BJ (cell line): ENCODE results near the gene MSTN. TPM values are rescaled to one million over a fixed set of nuclear protein-coding genes. Genes with fewer than 3 reads are reported as not detected.
"Not testable (repeated sequence)": the region's sequence is repeated elsewhere in the genome, so short reads cannot be mapped to it uniquely, and the experiment has no call there.

Experiments used
- CTCF ChIA-PET: fragments of 350-600 bp; formaldehyde crosslinking; extraction: SDS; loops from one replicate; lab custom pipeline; 2021; ENCODE audit warnings: antibody characterized with exemption, inconsistent platforms; lab: Yijun Ruan, JAX
- POLR2A ChIA-PET: fragments of 300-600 bp; sonication (Branson Sonifier 250); formaldehyde crosslinking; extraction: SDS; loops from one replicate; lab custom pipeline; 2021; ENCODE audit warnings: antibody characterized with exemption; lab: Charles Lee
- DNase-seq: peaks from one replicate; pipeline ENCODE4 v3.0.0-alpha.2; 2011; ENCODE audit warnings: low read depth
- H3K27me3 ChIP-seq: 2 replicates; pipeline ENCODE4 v1.6.0; 2011; ENCODE audit warnings: low read length; ENCODE audit not compliant: control insufficient read depth, insufficient read depth
- H3K36me3 ChIP-seq: 2 replicates; pipeline ENCODE4 v1.5.1; 2011; ENCODE audit warnings: low read length; ENCODE audit not compliant: control insufficient read depth, insufficient read depth
- H3K4me3 ChIP-seq: 2 replicates; pipeline ENCODE4 v1.5.1; 2011; ENCODE audit warnings: low read depth, mild to moderate bottlenecking, control low read depth, low read length
- polyA plus RNA-seq: library from polyadenylated mRNA; depleted of rRNA; stranded (reverse); fragments of >200 nt; gene quantifications from 2 replicates; pipeline ENCODE4 v1.2.3, GENCODE V29; 2011
- TF ChIP-seq, protein P1 (sequence below): IDR thresholded peaks from 2 replicates; pipeline ENCODE4 v1.5.1; 2011; ENCODE audit warnings: low read depth, mild to moderate bottlenecking, control low read depth, inconsistent platforms, low read length, moderate library complexity; ENCODE audit not compliant: insufficient read depth

Gene MSTN
- polyA plus RNA-seq, 1 experiment: not detected

DNA sequence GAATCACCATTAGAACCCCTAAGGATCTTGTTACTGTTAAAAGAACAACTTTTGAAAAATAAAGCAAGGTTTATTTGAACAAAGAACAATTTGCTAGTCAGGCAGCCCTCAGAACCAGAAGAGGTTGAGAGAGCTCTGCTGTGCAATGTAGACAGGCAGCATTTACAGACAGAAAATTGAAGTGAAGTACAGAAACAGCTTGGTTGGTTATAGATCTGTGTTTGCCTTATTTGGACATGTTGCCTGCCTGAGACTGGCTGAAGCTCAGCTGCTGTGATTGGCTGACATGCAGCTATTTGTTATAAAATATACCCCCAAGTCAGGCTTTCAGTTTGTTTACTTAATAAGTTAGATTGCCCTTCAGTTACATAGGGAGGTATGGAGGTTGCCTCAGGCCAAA is 12.5 kb downstream of the MSTN start:
- ChIA-PET CTCF (interaction anchor here (1.0 to 1.1 kb wide), 2 partner anchors 19 to 21 kb away, joined by 3 to 4 read pairs; no protein-coding TSS in a partner anchor), POLR2A (no interaction called here)
- Histone ChIP-seq H3K36me3 (no peaks in the 10 kb centered on the region), H3K27me3 (no peaks in the 10 kb centered on the region), H3K4me3 (no peak overlapping the region)
- DNase-seq: no peak
- TF ChIP-seq, protein P1, sequence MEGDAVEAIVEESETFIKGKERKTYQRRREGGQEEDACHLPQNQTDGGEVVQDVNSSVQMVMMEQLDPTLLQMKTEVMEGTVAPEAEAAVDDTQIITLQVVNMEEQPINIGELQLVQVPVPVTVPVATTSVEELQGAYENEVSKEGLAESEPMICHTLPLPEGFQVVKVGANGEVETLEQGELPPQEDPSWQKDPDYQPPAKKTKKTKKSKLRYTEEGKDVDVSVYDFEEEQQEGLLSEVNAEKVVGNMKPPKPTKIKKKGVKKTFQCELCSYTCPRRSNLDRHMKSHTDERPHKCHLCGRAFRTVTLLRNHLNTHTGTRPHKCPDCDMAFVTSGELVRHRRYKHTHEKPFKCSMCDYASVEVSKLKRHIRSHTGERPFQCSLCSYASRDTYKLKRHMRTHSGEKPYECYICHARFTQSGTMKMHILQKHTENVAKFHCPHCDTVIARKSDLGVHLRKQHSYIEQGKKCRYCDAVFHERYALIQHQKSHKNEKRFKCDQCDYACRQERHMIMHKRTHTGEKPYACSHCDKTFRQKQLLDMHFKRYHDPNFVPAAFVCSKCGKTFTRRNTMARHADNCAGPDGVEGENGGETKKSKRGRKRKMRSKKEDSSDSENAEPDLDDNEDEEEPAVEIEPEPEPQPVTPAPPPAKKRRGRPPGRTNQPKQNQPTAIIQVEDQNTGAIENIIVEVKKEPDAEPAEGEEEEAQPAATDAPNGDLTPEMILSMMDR: no peak

DNA sequence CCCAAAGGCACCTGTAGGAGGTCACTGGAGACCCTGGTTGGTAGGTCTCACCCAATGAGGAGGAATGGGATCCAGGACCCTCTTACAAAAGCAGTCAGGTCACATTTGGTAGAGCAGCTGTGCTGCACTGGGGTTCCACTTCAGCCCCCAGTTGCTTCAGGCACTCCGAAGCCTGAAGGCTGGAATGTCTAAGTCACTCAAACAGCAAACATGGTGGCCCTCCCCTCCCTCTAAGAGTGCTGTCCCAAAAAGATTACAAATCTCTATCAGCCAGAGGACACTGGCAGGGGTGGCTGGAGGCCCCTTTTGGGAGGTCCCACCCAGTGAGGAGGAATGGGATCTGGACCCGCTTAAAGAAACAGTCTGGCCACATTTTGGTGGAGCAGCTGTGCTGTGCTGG is 17.7 kb downstream of the MSTN start:
- Histone ChIP-seq H3K27me3 (no peaks in the 10 kb centered on the region), H3K4me3 (no peak overlapping the region), H3K36me3 (no peaks in the 10 kb centered on the region)
- TF ChIP-seq, protein P1: no peak
- DNase-seq: no peak
- ChIA-PET POLR2A (no interaction called here), CTCF (no interaction called here)

DNA sequence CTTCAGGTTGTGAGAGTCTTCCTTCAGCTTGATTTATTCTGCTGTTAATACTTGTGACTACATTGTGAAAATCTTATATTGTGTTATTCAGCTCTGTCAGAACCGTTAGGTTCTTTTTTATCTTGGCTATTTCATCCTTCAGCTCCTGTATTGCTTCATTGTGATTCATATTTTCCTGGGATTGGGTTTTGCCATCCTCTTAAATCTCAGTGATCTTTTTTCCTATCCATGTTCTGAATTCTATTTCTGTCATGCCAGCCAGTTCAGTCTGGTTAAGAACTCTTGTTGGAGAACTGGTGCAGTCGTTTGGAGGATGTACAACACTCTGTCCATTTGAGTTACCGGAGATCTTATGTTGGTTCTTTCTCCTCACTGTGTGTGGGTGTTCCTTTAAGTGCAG is 19.1 kb downstream of the MSTN start:
- CTCF ChIA-PET: interaction anchor here (0.8 to 1.0 kb wide), 2 partner anchors 9 to 19 kb away, joined by 4 read pairs; no protein-coding TSS in a partner anchor
- H3K36me3 ChIP-seq: no peaks in the 10 kb centered on the region
- POLR2A ChIA-PET: interaction anchor here (0.6 kb wide), 1 partner anchor 137 kb away, joined by 4 read pairs; no protein-coding TSS in a partner anchor
- no peak overlapping the region for H3K4me3 ChIP-seq
- H3K27me3 ChIP-seq: no peaks in the 10 kb centered on the region
- no peak for DNase-seq
- TF ChIP-seq, protein P1: no peak

DNA sequence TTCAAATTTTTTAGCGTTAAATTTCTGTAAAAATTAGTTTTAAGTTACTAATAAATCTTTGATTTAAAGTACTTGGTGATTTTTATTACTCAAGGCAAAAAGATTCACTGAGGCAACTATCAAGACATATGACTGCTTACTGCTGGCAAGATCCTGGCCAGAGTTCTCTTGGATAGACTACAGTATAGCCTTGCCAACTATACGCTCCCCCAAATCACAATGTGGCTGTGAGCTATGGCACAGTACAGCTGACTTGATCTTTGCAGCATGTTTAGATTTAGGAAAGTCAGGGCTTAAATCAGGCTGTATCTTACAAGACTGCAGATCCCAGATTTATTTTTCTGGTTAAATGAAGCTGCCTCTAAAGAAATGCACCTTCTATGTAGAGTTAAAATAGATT is 26.5 kb downstream of the MSTN start:
- H3K27me3 ChIP-seq: no peaks in the 10 kb centered on the region
- ChIA-PET CTCF (interaction anchor here (0.6 to 3.1 kb wide), 2 partner anchors 12 to 24 kb away, joined by 3 to 14 read pairs; no protein-coding TSS in a partner anchor), POLR2A (no interaction called here)
- no peaks in the 10 kb centered on the region for H3K36me3 ChIP-seq
- no peak overlapping the region for H3K4me3 ChIP-seq
- TF ChIP-seq, protein P1: no peak
- DNase-seq: no peak

DNA sequence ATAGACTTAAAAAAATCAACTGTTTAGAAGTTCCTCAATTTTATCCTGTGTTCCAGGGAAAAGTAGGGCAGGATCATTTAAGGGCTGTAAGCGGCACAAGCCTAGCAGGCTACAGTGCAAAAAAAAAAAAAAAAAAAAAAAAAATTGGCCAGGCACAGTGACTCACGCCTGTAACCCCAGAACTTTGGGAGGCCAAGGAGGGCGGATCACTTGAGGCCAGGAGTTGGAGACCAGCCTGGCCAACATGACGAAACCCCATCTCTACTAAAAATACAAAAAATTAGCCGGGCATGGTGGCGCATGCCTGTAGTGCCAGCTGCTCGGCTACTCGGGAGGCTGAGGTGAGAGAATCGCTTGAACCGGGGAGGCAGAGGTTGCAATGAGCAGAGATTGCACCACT is 28.1 kb downstream of the MSTN start:
- CTCF ChIA-PET, DNase-seq, H3K4me3 ChIP-seq, H3K36me3 ChIP-seq, H3K27me3 ChIP-seq, POLR2A ChIA-PET: not testable (repeated sequence)
